WTC11 (cell line): Measurements from ENCODE around the gene RND2.

ENCODE experiments used
- AR ChIP-seq: fragments of 250-450 bp; sonication (Bioruptor Pico); IDR thresholded peaks from 2 replicates; pipeline ENCODE4 v1.9.0; 2021; ENCODE audit warnings: mild to moderate bottlenecking
- ATF3 ChIP-seq: sonication (generic); formaldehyde crosslinking; conservative IDR thresholded peaks from 2 replicates; pipeline ENCODE4 v1.8.1; 2022; ENCODE audit warnings: mild to moderate bottlenecking, missing genetic modification reagents
- CTCF ChIP-seq: fragments of 200-600 bp; IDR thresholded peaks from 2 replicates; pipeline ENCODE4 v1.8.0; 2022; ENCODE audit warnings: antibody characterized with exemption
- E2F4 ChIP-seq: sonication (generic); formaldehyde crosslinking; IDR thresholded peaks from 2 replicates; pipeline ENCODE4 v1.8.1; 2022; ENCODE audit warnings: low read depth, mild to moderate bottlenecking, moderate library complexity, missing genetic modification reagents, borderline replicate concordance
- ETV6 ChIP-seq: sonication (generic); formaldehyde crosslinking; IDR thresholded peaks from 2 replicates; pipeline ENCODE4 v1.8.1; 2022; ENCODE audit warnings: mild to moderate bottlenecking, missing genetic modification reagents
- FOXP1 ChIP-seq: sonication (generic); formaldehyde crosslinking; IDR thresholded peaks from 2 replicates; pipeline ENCODE4 v1.8.0; 2022; ENCODE audit warnings: missing genetic modification reagents, mild to moderate bottlenecking, moderate library complexity, borderline replicate concordance
- HMGXB4 ChIP-seq: sonication (generic); formaldehyde crosslinking; IDR thresholded peaks from 2 replicates; pipeline ENCODE4 v1.8.1; 2023; ENCODE audit warnings: mild to moderate bottlenecking, moderate library complexity, missing genetic modification reagents
- MAX ChIP-seq: sonication (generic); formaldehyde crosslinking; IDR thresholded peaks from 2 replicates; pipeline ENCODE4 v1.8.0; 2022; ENCODE audit warnings: mild to moderate bottlenecking, missing genetic modification reagents
- MYBL2 ChIP-seq: sonication (generic); formaldehyde crosslinking; IDR thresholded peaks from 2 replicates; pipeline ENCODE4 v1.8.1; 2023; ENCODE audit warnings: mild to moderate bottlenecking, moderate library complexity, missing genetic modification reagents
- NFE2L1 ChIP-seq: sonication (generic); formaldehyde crosslinking; IDR thresholded peaks from 2 replicates; pipeline ENCODE4 v1.8.1; 2023; ENCODE audit warnings: missing genetic modification reagents
- NR2C2 ChIP-seq: sonication (generic); formaldehyde crosslinking; IDR thresholded peaks from 2 replicates; pipeline ENCODE4 v1.8.0; 2022; ENCODE audit warnings: mild to moderate bottlenecking, missing genetic modification reagents
- TCF7 ChIP-seq: sonication (generic); formaldehyde crosslinking; IDR thresholded peaks from 2 replicates; pipeline ENCODE4 v1.8.0; 2022; ENCODE audit warnings: mild to moderate bottlenecking, low read depth, missing genetic modification reagents, moderate library complexity
- TEAD1 ChIP-seq: sonication (generic); formaldehyde crosslinking; IDR thresholded peaks from 2 replicates; pipeline ENCODE4 v1.8.0; 2022; ENCODE audit warnings: mild to moderate bottlenecking, missing genetic modification reagents

- TF ChIP-seq CTCF (peak; percentile 77), ATF3 (CRISPR knock-in tag) (no peak), HMGXB4 (peak; percentile 37; the same call in 1 of the 2 replicates), MYBL2 (CRISPR knock-in tag) (no peak), TEAD1 (CRISPR knock-in tag) (peak; percentile 96), TCF7 (no peak), FOXP1 (CRISPR knock-in tag) (peak; percentile 30; the same call in 1 of the 2 replicates), NR2C2 (CRISPR knock-in tag) (peak; percentile 95), NFE2L1 (CRISPR knock-in tag) (no peak), AR (CRISPR knock-in tag) (no peak), E2F4 (CRISPR knock-in tag) (no peak), MAX (CRISPR knock-in tag) (peak; percentile 87), ETV6 (CRISPR knock-in tag) (peak; percentile 97)
Observed at GRCh38 chr17:42997984-42998938, 26.8 kb upstream of the RND2 start, which contains the start of gene RPL27.
